DMS114 treated with DMSO at 0.1 percent for 48 hours (cell line): ENCODE results near the gene FCHO2.
A peak's percentile ranks its signal among the peaks of the same experiment; 100 is the strongest.
"Not testable (repeated sequence)": the region's sequence is repeated elsewhere in the genome, so short reads cannot be mapped to it uniquely, and the experiment has no call there.

ENCODE experiments used
- DNase-seq: peaks from one replicate; lab custom pipeline; 2025; ENCODE audit not compliant: unreplicated experiment; lab: John Stamatoyannopoulos, UW

The FCHO2 gene

DNA sequence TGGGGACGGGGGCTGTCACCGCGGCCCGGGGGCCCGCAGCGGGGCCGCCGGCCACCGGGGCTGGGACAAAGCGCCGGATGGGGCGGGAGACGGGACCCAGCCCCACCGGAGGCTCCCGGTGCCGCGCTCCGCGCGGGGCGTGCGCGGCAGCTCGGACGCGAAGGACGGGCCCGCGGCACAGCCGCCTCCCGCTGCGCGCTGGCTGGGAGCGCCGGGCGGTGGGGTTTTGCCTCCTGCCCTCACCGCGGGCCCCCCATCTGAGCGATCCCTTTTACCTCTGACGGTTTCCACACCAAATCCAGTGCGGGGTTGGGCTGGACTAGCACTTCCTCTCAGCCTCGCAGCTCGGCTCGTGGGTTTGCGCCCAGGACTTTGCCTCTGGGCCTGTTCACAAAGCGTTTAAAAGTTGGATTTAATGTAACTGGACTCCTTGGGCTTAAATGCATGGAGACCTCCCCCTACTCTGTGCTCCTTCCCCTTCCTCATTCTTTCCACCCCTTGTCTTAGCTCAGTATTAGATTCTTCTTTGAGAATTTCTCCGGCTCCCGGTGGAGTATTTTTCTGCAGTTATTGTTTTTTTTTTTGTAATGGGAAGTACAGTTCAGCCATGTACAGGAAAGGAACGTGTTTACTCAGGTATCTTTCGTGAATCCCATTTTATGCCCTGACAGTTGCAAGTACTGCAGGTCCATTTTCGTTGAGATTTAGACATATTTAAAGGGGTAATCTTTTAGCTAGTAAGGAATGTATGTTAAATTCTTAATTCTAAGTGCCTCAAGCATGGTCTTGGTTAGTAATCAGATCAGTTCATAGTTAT lies 691 bp downstream of the FCHO2 start:
- peak; percentile 33 for DNase-seq

DNA sequence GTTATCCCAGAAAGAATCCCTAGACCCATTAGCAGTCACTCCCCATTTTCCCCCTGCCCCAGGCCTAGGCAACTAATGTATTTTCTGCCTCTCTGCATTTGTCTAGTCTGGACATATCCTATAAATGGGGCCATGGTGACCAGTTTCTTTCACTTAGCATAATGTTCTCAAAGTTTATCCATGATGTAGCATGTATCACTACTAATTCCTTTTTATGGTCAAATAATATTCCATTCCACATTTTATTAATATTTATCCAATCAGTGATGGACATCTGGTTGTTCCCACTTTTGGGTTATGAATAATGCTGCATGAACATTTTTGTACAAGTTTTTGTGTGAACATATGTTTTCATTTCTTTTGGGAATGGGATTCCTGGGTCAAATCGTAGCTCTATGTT lies 1.5 kb downstream of the FCHO2 start:
- no peak for DNase-seq

DNA sequence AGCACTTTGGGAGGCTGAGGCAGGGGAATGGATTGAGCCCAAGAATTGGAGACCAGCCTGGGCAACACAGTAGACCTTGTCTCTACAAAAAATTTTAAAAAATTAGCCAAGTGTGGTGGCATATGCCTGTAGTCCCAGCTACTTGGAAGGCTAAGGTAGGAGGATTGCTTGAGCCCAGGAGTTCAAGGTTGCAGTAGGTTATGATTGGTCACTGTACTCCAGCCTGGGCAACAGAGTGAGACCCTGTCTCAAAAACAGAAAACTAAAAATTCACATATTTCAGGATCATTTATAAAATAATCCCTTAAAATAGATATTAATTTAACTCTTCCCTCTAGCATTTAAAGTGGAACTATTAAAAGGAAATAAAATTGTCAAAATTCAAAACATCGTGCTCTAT lies 3.4 kb downstream of the FCHO2 start:
- no peak for DNase-seq

DNA sequence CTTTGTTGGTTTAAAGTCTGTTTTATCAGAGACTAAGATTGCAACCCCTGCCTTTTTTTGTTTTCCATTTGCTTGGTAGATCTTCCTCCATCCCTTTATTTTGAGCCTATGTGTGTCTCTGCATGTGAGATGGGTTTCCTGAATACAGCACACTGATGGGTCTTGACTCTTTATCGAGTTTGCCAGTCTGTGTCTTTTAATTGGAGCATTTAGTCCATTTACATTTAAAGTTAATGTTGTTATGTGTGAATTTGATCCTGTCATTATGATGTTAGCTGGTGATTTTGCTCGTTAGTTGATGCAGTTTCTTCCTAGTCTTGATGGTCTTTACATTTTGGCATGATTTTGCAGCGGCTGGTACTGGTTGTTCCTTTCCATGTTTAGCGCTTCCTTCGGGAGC lies 18.6 kb downstream of the FCHO2 start:
- DNase-seq, result not testable (repeated sequence)

DNA sequence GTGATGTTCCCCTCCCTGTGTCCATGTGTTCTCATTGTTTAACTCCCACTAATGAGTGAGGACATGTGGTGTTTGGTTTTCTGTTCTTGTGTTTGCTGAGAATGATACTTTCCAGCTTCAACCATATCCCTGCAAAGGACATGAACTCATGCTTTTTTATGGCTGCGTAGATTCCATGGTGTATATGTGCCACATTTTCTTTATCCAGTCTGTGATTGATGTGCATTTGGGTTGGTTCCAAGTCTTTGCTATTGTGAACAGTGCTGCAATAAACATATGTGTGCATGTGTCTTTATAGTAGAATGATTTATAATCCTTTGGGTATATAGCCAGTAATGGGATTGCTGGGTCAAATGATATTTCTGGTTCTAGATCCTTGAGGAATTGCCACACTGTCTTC lies 21.0 kb downstream of the FCHO2 start:
- DNase-seq, result not testable (repeated sequence)

DNA sequence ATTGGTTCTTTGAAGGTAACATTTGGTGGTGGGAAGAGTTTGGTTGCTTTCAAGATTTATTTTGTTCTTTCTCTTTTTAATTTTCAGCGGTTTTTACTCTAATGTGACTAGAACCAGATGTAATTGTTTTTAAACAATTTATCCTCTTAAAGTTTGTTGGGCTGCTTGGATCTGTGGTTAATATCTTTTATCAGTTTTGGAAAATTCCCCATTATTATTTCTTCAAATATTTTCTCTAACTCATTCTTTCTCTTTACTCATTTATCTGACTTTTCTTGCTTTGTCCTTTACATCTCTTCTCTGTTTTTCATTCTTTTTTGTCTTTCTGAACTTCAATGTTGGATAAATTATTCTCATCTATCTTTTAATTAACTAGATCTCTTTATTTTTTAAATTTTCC lies 29.9 kb downstream of the FCHO2 start:
- no peak for DNase-seq

DNA sequence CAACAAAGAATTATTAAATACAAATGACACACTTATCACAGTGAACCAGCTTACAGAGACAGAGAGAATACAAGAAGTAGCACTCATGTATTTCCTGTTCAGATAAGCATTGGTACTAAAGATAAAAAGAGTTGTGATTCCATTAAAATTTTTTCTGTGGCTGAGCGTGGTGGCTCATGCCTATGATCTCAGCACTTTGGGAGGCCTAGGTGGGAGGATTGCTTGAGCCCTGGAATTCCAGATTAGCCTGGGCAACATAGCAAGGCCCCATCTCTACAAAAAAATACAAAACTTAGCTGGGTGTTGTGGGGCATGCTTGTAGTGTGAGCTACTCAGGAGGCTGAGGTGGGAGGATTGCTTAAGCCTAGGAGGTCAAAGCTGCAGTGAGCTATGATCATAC lies 32.9 kb downstream of the FCHO2 start:
- DNase-seq, result no peak

DNA sequence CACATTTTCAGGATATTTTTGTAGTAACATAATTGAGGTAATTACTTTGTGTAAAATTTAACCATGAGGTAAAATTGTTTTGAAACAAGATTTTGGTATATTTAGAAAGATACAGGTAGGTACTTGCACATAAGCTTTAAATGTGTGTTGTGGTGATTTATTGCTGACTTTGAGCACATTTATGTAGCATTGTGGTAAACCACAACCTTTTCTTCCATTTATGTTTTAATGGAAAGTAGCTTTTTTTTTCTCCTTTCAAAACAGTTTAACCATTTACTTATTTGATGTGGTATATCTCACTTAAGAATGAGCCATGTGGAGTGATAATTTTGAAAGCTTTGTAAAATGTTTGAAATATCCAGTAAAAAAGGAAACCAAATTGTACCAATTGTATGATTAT lies 35.6 kb downstream of the FCHO2 start:
- DNase-seq, result no peak

DNA sequence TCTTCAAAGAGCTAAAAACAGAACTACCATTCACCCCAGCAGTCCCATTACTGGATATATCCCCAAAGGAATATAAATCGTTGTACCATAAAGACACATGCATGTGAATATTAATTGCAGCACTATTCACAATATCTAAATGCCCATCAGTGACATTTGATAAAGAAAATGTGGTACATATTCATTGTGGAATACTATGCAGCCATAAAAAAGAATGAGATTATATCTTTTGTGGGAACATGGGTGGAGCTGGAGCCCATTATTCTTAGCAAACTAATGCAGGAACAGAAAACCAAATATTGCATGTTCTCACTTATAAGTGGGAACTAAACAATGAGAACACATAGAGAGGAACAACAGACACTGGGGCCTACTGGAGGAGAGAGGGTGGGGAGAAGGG lies 38.7 kb downstream of the FCHO2 start:
- no peak for DNase-seq

DNA sequence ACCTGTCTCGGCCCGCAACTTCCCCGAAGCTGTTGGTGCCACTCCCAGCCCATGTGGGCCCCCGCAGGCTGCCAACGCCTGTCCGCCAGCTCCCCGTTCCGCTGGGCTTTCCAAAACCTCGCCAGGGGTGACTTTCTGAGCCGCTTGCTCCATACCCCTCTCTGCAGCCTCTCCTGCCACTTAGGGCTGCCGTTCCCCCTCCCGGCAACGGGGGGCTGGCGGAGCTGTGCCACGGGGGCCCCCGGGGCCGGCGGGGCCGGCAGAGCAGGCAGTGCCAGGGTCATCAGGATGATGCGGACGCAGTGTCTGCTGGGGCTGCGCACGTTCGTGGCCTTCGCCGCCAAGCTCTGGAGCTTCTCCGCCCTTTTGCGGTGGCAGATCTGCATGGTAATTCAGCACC lies 40.8 kb downstream of the FCHO2 start:
- DNase-seq, result no peak

DNA sequence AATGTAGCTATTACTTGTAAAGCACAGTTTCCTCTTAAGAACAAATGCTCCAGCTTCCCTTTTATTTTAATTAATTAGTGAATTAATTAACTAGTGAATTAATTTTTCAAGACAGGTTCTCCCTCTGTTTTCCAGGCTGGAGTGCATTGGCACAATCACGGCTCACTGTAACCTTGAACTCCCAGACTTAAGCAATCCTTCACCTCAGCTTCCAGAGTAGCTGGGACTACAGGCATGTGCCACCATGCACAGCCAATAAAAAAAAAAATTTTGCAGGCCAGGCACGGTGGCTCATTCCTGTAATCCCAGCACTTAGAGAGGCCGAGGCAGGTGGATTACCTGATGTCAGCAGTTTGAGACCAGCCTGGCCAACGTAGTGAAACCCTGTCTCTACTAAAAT lies 44.1 kb downstream of the FCHO2 start:
- DNase-seq, result no peak

DNA sequence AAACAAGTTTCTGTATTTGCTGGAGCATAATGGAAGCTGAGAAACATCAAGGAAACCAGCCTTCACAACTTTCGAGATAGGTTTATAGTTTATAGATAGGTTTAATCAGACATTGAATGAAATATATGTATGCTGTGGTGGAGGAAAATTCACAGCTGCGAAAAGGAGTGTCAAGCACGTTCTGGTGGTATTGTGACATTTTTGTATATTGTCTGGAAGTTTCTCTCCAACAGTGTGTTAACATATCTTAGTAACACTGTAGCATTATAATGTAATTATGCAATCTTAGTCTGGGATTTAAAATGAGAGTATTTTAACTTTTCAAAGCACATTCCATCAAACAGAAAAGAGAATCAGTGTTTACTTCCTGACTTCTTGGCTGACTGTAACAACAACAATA lies 50.0 kb downstream of the FCHO2 start:
- DNase-seq, result no peak

DNA sequence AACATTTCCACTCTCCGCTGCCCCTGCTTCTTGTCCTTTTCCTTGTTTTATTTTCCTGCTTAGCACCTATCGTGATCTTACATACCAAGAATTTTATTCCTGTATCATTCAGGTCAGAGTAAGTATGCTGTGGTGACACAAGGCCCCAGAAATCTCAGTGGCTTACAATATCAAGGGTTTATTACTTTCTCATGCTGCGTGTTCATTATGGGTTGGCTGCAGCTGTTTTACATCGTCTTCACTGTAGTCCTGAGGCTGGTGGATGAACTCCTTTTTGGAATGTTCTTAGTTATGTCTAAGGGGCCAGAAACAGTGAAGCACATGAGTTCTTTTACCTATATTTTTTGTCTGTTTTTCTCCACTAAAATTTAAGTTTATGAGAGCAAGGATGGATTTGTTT lies 51.2 kb downstream of the FCHO2 start:
- no peak for DNase-seq

DNA sequence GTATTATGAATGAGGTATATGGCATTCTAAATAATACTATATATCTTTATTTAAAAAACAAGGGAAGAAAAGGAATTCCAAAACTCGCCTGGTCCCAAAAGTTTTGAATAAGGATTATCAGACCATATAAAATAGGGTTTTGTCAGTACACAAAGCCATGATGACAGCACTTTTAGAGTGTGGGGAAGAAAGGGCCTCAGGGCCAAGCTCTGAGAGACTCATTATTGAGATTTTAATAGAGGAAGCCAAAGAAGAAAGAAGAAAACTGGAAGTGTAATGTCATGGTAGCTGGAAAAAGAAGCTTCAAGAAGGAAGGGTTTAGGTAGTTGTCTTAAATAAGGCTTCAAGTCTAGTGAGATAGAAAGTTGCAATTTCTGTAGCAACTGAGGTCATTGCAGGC lies 53.0 kb downstream of the FCHO2 start:
- DNase-seq, result no peak

DNA sequence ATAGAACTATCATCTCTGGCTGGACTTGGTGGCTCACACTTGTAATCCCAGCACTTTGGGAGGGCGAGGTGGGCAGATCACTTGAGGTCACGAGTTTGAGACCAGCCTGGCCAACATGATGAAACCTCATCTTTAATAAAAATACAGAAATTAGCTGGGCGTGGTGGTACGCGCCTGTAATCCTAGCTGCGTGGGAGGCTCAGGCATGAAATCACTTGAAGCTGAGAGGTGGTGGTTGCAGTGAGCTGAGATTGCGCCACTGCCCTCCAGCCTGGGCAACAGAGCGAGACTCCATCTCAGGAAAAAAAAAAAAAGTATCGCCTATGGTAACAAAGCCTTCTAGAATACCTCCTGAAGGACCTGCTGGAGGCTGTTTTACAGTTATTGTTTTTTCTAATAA lies 55.8 kb downstream of the FCHO2 start:
- not testable (repeated sequence) for DNase-seq

DNA sequence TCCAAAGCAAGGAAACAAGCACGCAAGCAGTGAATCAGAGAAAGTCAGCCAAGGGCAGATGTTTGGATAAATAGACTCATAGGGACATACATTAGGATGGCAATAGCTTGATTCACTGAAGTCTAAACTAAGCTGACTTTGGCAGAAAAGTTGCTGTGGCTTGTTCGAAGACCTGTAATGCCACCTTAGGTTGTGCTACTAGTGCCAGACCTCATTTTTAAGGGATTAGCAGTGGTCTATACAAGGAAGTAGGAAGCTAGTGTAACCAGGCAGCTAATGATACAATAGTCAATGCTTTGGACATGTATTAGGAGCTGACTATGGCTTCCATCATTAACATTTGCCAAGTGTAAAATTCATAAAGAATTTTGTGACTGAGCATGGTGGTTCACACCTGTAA lies 63.1 kb downstream of the FCHO2 start:
- DNase-seq, result no peak

DNA sequence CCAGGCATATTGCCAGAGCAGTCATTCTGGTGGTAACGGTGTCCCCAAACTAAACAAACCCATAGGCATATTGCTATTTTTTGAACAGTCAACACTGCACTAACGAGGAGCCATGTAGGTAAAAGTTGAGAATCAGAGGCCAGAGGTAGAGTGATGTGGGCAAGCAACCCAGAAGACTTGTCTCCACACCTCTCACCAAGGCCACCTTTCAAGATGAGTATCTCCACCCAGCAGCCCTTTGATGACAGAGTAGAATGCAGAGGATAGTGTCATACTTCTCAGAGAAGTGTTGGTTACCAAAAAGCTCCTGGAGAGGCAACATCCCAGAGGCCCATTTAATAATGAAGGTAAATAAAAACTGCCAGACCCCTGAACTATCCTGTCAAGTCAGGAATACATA lies 63.9 kb downstream of the FCHO2 start:
- DNase-seq, result no peak

DNA sequence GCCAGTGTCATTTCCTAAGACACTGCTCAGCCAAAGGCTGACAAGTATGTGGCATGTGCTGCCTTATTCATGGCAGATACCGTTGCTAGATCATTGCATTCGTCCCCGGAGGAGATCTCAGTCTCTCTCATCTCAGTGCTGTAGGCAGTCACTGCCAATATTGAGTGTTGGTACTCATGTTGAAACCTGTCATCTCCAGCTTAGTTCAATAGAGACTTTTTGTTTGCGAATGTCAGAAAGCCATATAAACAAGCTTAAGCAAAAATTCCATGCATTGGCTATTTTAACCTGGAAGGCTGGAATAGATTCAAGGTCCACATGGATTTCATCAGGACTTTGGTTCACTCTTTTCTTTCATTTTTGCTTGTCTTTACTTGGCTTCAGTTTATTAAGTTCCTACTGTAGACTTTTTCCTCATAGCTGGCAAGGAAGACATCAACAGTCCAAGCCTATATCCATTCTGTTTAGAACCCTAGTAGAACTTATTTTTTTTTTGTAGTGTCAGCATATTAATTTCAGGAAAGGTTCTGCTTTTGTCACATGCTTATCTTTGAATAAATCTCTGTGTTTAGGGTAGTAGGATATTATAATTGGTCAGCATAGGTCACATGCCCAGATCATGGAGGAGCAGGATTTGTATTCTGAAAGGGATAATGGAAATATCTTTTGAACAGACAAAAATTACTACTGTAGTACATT lies 66.8 kb downstream of the FCHO2 start:
- no peak for DNase-seq

DNA sequence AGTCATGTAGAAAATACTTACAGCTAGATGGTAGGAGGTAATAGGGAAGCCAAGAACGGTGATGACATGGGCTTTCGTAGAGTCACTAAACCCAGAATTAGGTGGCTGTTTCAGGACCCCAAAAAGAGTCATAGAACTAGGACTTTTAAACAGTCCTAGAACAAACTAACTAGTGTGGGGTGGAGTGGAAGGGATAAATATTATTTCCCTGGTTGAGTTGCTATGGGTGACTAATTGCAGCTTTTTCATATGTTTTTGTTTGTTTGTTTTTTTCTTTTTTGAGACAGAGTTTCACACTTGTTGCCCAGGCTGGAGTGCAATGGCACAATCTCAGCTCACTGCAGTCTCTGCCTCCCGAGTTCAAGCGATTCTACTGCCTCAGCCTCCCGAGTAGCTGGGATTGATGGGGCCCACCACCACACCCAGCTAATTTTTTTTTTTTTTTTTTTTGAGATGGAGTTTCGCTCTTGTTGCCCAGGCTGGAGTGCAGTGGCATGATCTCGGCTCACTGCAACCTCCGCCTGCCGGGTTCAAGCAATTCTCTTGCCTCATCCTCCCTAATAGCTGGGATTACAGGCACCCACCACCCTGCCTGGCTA lies 69.2 kb downstream of the FCHO2 start:
- DNase-seq, result not testable (repeated sequence)

DNA sequence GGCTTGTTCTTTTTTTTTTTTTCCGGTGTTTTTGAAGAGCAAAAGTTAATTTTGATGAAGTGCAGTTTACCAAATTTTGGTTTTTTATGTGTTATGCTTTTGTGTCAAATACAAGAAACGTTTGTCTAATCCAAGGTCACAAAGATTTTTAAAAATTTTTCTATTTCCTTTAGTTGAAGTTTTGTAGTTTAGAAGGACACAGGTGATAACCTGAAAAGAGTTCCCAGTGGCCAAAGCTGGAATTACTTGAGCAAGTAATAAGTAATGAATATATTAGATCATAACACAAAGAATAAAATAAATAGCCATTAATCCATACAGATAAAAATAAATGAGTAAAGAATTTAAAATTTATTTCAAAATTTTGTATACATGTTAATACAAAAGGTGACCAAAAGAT lies 71.5 kb downstream of the FCHO2 start:
- DNase-seq, result no peak

DNA sequence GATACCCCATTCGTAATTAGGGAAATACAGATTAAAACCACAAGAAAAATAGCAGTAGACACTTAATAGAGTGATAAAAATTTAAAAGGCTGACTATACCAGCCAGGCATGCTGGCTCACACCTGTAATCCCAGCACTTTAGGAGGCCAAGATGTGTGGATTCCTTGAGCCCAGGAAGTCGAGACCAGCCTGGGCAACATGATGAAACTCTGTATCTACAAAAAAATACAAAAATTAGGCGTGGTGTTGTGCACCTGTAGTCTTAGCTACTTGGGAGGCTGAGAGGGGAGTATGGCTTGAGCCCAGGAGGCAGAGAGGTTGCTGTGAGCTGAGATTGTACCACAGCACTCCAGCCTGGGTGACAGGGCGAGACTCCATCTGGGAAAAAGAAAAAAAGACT lies 72.0 kb downstream of the FCHO2 start:
- DNase-seq, result no peak

DNA sequence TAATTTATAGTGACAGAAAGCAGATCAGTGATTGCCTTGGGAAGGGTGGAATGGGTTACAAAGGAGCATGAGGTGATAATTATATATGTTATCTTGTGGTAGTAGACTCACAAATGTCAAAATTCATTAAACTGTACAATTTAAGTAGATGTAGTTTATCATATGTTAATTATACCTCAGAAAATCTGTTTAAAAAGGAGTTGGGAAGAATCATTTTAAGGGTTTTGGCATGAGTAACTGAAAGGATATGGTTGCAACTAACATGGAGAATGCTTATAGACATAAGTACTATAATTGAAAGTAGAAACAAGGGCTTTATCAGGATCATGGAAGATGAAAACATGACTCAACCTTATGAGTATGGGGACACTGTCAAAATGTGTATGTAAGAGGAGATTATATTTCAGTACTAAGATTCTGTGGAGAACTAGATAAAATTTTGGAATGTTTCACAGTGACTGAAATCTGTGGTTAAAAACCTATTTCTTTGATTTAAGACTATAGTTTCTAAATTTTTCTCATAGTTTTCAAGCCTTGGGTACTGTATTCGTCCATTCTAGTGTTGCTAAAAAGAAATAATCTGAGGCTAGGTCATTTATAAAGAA lies 73.3 kb downstream of the FCHO2 start:
- no peak for DNase-seq
